HEK293 (cell line): ENCODE measurements around the gene E2F1.

ENCODE experiments used
- CTCF ChIP-seq: fragments of 450-650 bp; formaldehyde crosslinking; IDR thresholded peaks from 2 replicates; pipeline ENCODE4 v1.5.1; 2016; ENCODE audit warnings: missing biosample characterization, missing genetic modification characterization
- KLF16 ChIP-seq: fragments of 450-650 bp; formaldehyde crosslinking; IDR thresholded peaks from 2 replicates; pipeline ENCODE4 v1.5.1; 2017; ENCODE audit warnings: missing biosample characterization, missing genetic modification characterization
- ZIC2 ChIP-seq: fragments of 450-650 bp; formaldehyde crosslinking; IDR thresholded peaks from 2 replicates; pipeline ENCODE4 v1.5.1; 2016; ENCODE audit warnings: missing biosample characterization, missing genetic modification characterization
- ZNF24 ChIP-seq: fragments of 450-650 bp; formaldehyde crosslinking; IDR thresholded peaks from 2 replicates; pipeline ENCODE4 v1.5.1; 2016; ENCODE audit warnings: missing biosample characterization, missing genetic modification characterization
- ZNF302 ChIP-seq: fragments of 450-650 bp; formaldehyde crosslinking; IDR thresholded peaks from 2 replicates; pipeline ENCODE4 v1.5.1; 2016; ENCODE audit warnings: missing biosample characterization, missing genetic modification characterization, low read depth
- ZNF324 ChIP-seq: fragments of 450-650 bp; formaldehyde crosslinking; IDR thresholded peaks from 2 replicates; pipeline ENCODE4 v1.5.1; 2016; ENCODE audit warnings: missing biosample characterization, missing genetic modification characterization
- ZNF530 ChIP-seq: fragments of 450-650 bp; formaldehyde crosslinking; IDR thresholded peaks from 2 replicates; pipeline ENCODE4 v1.5.1; 2016; ENCODE audit warnings: low read depth, missing biosample characterization, missing genetic modification characterization
- TF ChIP-seq, protein P1 (sequence below): sonication (generic); formaldehyde crosslinking; IDR thresholded peaks from 2 replicates; pipeline ENCODE4 v1.8.1; 2022; ENCODE audit warnings: mild to moderate bottlenecking, moderate library complexity, missing genetic modification reagents
- TF ChIP-seq, protein P2 (sequence below): fragments of 450-650 bp; formaldehyde crosslinking; IDR thresholded peaks from 2 replicates; pipeline ENCODE4 v1.5.1; 2017; ENCODE audit warnings: missing biosample characterization, missing genetic modification characterization
- TF ChIP-seq, protein P3 (sequence below): fragments of 450-650 bp; formaldehyde crosslinking; IDR thresholded peaks from 2 replicates; pipeline ENCODE4 v1.5.1; 2016; ENCODE audit warnings: missing biosample characterization, missing genetic modification characterization

DNA sequence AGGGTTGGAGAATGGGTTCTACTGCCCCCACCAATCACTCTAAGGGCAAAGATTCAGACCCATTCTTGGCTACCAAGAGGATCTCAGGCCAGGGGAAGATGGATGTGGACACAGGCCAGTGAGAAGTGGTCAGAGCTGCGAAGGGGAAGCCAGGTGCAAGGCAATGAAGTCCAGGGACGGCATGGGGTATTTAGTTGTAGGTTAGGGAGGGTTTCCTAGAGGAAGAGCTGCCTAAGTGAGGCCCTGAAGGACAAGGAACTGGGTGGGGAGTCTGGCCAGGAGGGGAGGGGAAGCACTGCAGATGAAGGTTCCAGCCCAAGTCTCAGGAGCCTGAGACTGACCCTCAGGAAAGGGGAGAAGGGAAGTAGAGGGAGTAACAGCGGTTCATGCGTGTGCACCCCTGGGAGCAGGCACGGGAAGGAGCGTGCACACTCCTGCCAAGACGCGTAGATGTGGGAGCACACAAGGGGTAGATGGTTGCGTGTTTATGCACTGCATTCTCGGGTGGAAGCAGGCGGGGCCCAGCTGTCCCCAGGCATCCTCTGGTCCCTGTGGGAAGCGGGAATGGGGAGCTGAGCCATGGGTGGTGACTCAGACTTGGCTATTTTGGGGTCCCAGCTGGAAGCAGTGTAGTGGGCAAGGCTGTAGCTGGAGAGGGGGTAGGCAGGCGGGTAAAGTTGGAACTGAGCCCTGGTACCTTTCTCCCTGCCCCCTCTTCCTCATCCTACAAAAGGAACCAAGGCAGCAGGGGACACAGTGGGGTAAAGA is 16.1 kb downstream of the E2F1 start:
- TF ChIP-seq ZIC2 (tag by site-specific recombination) (peak; percentile 48), ZNF24 (tag by site-specific recombination) (no peak), ZNF302 (tag by site-specific recombination) (no peak), ZNF324 (no peak), KLF16 (tag by site-specific recombination) (no peak), ZNF530 (tag by site-specific recombination) (no peak), CTCF (no peak)
- TF ChIP-seq, protein P1, sequence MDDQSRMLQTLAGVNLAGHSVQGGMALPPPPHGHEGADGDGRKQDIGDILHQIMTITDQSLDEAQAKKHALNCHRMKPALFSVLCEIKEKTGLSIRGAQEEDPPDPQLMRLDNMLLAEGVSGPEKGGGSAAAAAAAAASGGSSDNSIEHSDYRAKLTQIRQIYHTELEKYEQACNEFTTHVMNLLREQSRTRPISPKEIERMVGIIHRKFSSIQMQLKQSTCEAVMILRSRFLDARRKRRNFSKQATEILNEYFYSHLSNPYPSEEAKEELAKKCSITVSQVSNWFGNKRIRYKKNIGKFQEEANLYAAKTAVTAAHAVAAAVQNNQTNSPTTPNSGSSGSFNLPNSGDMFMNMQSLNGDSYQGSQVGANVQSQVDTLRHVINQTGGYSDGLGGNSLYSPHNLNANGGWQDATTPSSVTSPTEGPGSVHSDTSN (CRISPR knock-in tag), result no peak
- TF ChIP-seq, protein P2, sequence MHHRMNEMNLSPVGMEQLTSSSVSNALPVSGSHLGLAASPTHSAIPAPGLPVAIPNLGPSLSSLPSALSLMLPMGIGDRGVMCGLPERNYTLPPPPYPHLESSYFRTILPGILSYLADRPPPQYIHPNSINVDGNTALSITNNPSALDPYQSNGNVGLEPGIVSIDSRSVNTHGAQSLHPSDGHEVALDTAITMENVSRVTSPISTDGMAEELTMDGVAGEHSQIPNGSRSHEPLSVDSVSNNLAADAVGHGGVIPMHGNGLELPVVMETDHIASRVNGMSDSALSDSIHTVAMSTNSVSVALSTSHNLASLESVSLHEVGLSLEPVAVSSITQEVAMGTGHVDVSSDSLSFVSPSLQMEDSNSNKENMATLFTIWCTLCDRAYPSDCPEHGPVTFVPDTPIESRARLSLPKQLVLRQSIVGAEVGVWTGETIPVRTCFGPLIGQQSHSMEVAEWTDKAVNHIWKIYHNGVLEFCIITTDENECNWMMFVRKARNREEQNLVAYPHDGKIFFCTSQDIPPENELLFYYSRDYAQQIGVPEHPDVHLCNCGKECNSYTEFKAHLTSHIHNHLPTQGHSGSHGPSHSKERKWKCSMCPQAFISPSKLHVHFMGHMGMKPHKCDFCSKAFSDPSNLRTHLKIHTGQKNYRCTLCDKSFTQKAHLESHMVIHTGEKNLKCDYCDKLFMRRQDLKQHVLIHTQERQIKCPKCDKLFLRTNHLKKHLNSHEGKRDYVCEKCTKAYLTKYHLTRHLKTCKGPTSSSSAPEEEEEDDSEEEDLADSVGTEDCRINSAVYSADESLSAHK (tag by site-specific recombination), result no peak
- TF ChIP-seq, protein P3, sequence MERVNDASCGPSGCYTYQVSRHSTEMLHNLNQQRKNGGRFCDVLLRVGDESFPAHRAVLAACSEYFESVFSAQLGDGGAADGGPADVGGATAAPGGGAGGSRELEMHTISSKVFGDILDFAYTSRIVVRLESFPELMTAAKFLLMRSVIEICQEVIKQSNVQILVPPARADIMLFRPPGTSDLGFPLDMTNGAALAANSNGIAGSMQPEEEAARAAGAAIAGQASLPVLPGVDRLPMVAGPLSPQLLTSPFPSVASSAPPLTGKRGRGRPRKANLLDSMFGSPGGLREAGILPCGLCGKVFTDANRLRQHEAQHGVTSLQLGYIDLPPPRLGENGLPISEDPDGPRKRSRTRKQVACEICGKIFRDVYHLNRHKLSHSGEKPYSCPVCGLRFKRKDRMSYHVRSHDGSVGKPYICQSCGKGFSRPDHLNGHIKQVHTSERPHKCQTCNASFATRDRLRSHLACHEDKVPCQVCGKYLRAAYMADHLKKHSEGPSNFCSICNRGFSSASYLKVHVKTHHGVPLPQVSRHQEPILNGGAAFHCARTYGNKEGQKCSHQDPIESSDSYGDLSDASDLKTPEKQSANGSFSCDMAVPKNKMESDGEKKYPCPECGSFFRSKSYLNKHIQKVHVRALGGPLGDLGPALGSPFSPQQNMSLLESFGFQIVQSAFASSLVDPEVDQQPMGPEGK (tag by site-specific recombination), result no peak
